NT2/D1 (cell line): ENCODE results near the gene ATAD3C.
"Not testable (repeated sequence)": the region's sequence is repeated elsewhere in the genome, so short reads cannot be mapped to it uniquely, and the experiment has no call there.

Experiments
- DNase-seq: peaks from one replicate; pipeline ENCODE4 v3.0.0-alpha.2; 2011; ENCODE audit warnings: low read depth, low spot score
- H3K27me3 ChIP-seq: 2 replicates; pipeline ENCODE4 v1.6.0; 2011; ENCODE audit warnings: mild to moderate bottlenecking; ENCODE audit not compliant: insufficient read length, insufficient read depth
- H3K36me3 ChIP-seq: 2 replicates; pipeline ENCODE4 v1.6.1; 2011; ENCODE audit warnings: mild to moderate bottlenecking, low read length, mixed read lengths; ENCODE audit not compliant: insufficient read depth, insufficient read length
- H3K4me1 ChIP-seq: 2 replicates; pipeline ENCODE4 v1.5.1; 2011; ENCODE audit not compliant: insufficient read depth, insufficient read length
- H3K4me3 ChIP-seq: 2 replicates; pipeline ENCODE4 v1.5.1; 2011; ENCODE audit warnings: low read depth; ENCODE audit not compliant: insufficient read length
- H3K9ac ChIP-seq: 2 replicates; pipeline ENCODE4 v1.6.0; 2011; ENCODE audit warnings: low read depth; ENCODE audit not compliant: insufficient read length
- H3K9me3 ChIP-seq: 2 replicates; pipeline ENCODE4 v1.5.1; 2011; ENCODE audit warnings: mild to moderate bottlenecking, low read length; ENCODE audit not compliant: insufficient read depth
- SUZ12 ChIP-seq: IDR thresholded peaks from 2 replicates; pipeline ENCODE4 v1.6.1; 2011; ENCODE audit not compliant: insufficient read length, insufficient read depth; ENCODE audit errors: extremely low read depth
- YY1 ChIP-seq: IDR thresholded peaks from 2 replicates; pipeline ENCODE4 v1.6.1; 2011; ENCODE audit not compliant: insufficient read length, insufficient read depth
- ZNF274 ChIP-seq: IDR thresholded peaks from 2 replicates; pipeline ENCODE4 v1.6.1; 2011; ENCODE audit warnings: mild to moderate bottlenecking, low read depth, low read length

Gene ATAD3C

DNA sequence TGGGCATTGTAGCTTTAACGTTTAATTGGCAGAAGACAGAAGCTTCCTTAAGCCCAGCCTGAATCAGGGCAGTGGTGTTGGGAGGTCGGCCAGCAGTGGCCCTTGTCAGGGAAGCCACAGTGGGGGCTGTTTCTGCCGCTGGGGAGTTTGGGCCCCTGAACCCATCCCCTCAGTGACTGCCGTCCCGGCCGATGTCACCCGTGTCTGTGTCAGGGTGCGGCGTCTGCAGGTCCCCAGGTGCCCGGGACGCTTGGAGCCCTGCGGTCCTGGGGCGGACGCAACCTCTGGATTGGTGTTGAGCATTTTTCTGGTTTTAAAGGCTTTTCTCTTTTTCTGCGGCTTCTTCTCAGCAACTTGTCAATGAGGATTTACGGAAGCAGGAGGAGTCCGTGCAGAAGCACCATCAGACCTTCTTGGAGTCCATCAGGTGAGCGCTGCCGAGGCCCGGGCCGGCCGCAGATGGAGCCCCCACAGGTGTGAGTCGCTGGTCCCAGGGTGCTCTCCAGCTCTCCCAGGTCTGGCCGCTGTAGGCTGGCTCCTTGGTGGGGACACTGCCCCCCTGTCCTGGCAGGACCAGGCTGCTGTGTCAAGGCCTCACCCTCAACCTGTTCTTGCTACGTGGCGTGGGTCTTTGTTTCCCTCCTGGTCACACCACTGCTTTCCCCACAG lies 2.3 kb downstream of the ATAD3C start:
- Histone ChIP-seq H3K9ac (no peak overlapping the region), H3K4me1 (no peaks in the 10 kb centered on the region), H3K9me3 (no peaks in the 10 kb centered on the region), H3K36me3 (no peaks in the 10 kb centered on the region), H3K4me3 (no peak overlapping the region), H3K27me3 (no peaks in the 10 kb centered on the region)
- TF ChIP-seq YY1, result no peak
- no peak for TF ChIP-seq ZNF274
- TF ChIP-seq SUZ12, result no peak
- no peak for DNase-seq

DNA sequence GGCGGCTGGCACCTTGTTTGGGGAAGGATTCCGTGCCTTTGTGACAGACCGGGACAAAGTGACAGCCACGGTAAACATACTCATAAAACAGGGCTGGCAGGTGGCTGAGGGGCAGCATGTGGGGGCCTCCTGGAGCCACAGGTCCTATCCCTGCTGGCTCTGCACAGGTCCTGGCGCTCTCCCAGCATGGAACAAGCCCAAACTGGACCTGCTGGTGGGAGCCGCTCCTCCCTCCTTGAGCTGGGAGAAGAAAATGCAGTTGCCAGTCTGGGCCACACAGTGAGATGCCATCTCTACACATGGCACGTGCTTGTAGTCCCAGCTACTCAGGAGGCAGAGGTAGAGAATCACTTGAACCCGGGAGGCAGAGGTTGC lies 2.9 kb downstream of the ATAD3C start:
- H3K4me3 ChIP-seq, H3K4me1 ChIP-seq, H3K9me3 ChIP-seq, H3K9ac ChIP-seq, H3K27me3 ChIP-seq, H3K36me3 ChIP-seq, DNase-seq: not testable (repeated sequence)

- Histone ChIP-seq H3K4me1 (no peaks in the 10 kb centered on the region), H3K9ac (no peak overlapping the region), H3K27me3 (no peaks in the 10 kb centered on the region), H3K9me3 (no peaks in the 10 kb centered on the region), H3K36me3 (no peaks in the 10 kb centered on the region), H3K4me3 (no peak overlapping the region)
- no peak for TF ChIP-seq SUZ12
- no peak for TF ChIP-seq YY1
- no peak for TF ChIP-seq ZNF274
- DNase-seq, result no peak
Measured at GRCh38 chr1:1452882-1453281, 3.4 kb downstream of the ATAD3C start.

DNA sequence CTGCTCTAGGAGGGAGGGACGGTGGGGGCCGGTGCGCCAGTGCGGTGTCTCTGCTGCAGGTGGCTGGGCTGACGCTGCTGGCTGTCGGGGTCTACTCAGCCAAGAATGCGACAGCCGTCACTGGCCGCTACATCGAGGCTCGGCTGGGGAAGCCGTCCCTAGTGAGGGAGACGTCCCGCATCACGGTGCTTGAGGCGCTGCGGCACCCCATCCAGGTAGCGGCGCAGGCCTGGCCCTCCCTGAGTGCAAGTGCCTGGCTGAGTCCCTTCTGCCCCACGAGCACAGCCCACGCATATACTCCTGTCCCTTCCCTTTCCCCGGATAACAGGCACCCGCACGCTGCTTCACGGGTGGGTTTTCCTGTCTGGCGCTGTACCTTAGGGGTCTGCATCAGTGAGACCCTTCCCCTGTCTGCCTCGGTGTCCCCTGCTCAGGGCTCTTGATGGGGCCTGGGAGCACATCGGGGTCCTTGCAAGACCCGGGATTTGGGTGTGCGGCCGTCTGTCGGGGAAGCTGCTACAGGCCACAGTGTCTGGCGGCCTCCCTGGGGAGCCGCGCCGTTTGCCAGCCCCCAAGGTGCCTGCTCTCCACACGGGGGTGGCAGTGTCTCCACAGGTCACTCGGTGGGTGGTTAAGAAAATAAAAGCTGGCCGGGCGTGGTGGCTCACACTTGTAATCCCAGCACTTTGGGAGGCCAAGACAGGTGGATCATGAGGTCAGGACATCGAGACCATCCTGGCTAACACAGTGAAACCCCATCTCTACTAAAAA lies 5.0 kb downstream of the ATAD3C start:
- H3K9me3 ChIP-seq, DNase-seq, H3K4me1 ChIP-seq, H3K27me3 ChIP-seq, H3K4me3 ChIP-seq, H3K36me3 ChIP-seq, H3K9ac ChIP-seq: not testable (repeated sequence)

GRCh38 chr1:1455366-1455884 lies 5.9 kb downstream of the ATAD3C start:
- H3K9me3 ChIP-seq, result no peaks in the 10 kb centered on the region
- no peak for TF ChIP-seq YY1
- TF ChIP-seq ZNF274, result no peak
- TF ChIP-seq SUZ12, result no peak
- H3K4me3 ChIP-seq, result no peak overlapping the region
- H3K27me3 ChIP-seq, result no peaks in the 10 kb centered on the region
- no peak overlapping the region for H3K9ac ChIP-seq
- no peaks in the 10 kb centered on the region for H3K4me1 ChIP-seq
- no peak for DNase-seq
- no peaks in the 10 kb centered on the region for H3K36me3 ChIP-seq

- H3K27me3 ChIP-seq, H3K4me1 ChIP-seq, H3K36me3 ChIP-seq, H3K9me3 ChIP-seq, H3K9ac ChIP-seq, DNase-seq, H3K4me3 ChIP-seq: not testable (repeated sequence)
Measured at GRCh38 chr1:1455934-1456333, 6.4 kb downstream of the ATAD3C start.

- H3K9ac ChIP-seq, DNase-seq, H3K4me3 ChIP-seq, H3K36me3 ChIP-seq, H3K4me1 ChIP-seq, H3K27me3 ChIP-seq, H3K9me3 ChIP-seq: not testable (repeated sequence)
Measured at GRCh38 chr1:1456683-1457255, 7.3 kb downstream of the ATAD3C start.

DNA sequence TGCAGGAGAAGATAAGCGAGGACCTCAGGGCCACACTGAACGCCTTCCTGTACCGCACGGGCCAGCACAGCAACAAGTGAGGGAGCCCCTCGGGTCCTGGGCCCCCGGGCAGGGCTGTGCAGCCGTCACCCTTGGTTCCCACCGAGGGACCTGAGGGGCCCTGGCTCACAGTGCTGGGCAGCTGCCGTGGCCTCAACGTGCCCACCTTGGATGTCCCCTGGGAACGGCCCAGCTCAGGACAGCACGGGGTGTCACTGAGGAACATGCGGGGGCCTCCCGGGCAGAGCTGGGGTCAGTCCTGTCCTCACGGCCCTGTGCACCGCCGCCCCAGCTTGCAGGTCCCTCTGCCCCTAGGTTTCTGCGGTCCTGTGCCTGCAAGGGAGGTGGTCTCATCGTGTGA lies 9.7 kb downstream of the ATAD3C start:
- not testable (repeated sequence) for H3K9me3 ChIP-seq, H3K9ac ChIP-seq, DNase-seq, H3K27me3 ChIP-seq, H3K36me3 ChIP-seq, H3K4me3 ChIP-seq, H3K4me1 ChIP-seq

- H3K4me1 ChIP-seq, H3K9me3 ChIP-seq, H3K9ac ChIP-seq, H3K27me3 ChIP-seq, H3K4me3 ChIP-seq, H3K36me3 ChIP-seq, DNase-seq: not testable (repeated sequence)
Measured at GRCh38 chr1:1459711-1460110, 10.2 kb downstream of the ATAD3C start.
